SU-DHL-6 (cell line): ENCODE results near the gene STRA8.

Experiments
- H2AFZ ChIP-seq: fragments of 200-600 bp; sonication (generic); 2 replicates; pipeline ENCODE4 v1.6.1; 2014; ENCODE audit warnings: low read depth, mild to moderate bottlenecking, moderate library complexity, mixed read lengths, antibody characterized with exemption, low read length; ENCODE audit not compliant: severe bottlenecking
- H3F3A ChIP-seq: fragments of 200-600 bp; shearing (Covaris generic); 2 replicates; pipeline ENCODE4 v1.6.0; 2016; ENCODE audit warnings: antibody characterized with exemption, mild to moderate bottlenecking; ENCODE audit not compliant: insufficient read depth
- H3K27ac ChIP-seq: fragments of 200-600 bp; sonication (generic); 2 replicates; pipeline ENCODE4 v1.5.1; 2016; ENCODE audit warnings: low read depth, mild to moderate bottlenecking, low read length, moderate library complexity, mixed read lengths
- H3K27me3 ChIP-seq: fragments of 200-600 bp; sonication (generic), shearing (Covaris generic); 2 replicates; pipeline ENCODE4 v1.6.0; 2014; ENCODE audit warnings: mild to moderate bottlenecking, low read length
- H3K36me3 ChIP-seq: fragments of 200-600 bp; sonication (generic); 2 replicates; pipeline ENCODE4 v1.6.1; 2014; ENCODE audit warnings: mild to moderate bottlenecking, low read length, mixed read lengths
- H3K4me2 ChIP-seq: fragments of 300-600, 200-600 bp; shearing (Covaris generic), sonication (generic); 2 replicates; pipeline ENCODE4 v1.6.0; 2014; ENCODE audit warnings: low read length, low read depth, mild to moderate bottlenecking; ENCODE audit not compliant: poor library complexity, severe bottlenecking
- H3K4me3 ChIP-seq: fragments of 200-600 bp; sonication (generic); 2 replicates; pipeline ENCODE4 v1.5.1; 2014; ENCODE audit warnings: antibody characterized with exemption, low read length, mild to moderate bottlenecking, mixed read lengths; ENCODE audit not compliant: insufficient read depth, poor library complexity, severe bottlenecking
- H3K79me2 ChIP-seq: fragments of 200-600 bp; sonication (generic); 2 replicates; pipeline ENCODE4 v1.6.1; 2014; ENCODE audit warnings: mild to moderate bottlenecking, low read length, moderate library complexity; ENCODE audit not compliant: insufficient read depth
- H3K9ac ChIP-seq: fragments of 200-600 bp; sonication (generic); 2 replicates; pipeline ENCODE4 v1.7.0; 2014; ENCODE audit warnings: mild to moderate bottlenecking, low read length
- H3K9me2 ChIP-seq: fragments of 200-600 bp; sonication (generic); replicated peaks from 2 replicates; pipeline ENCODE4 v1.6.1; 2014; ENCODE audit warnings: low read length; ENCODE audit not compliant: insufficient read depth
- H3K9me3 ChIP-seq: fragments of 200-600 bp; sonication (generic); 2 replicates; pipeline ENCODE4 v1.6.1; 2014; ENCODE audit warnings: low read length, mixed read lengths; ENCODE audit not compliant: insufficient read depth
- H4K20me1 ChIP-seq: fragments of 200-600 bp; sonication (generic); 2 replicates; pipeline ENCODE4 v1.6.1; 2014; ENCODE audit warnings: low read depth, mild to moderate bottlenecking, antibody characterized with exemption, low read length, moderate library complexity, mixed read lengths
- CTCF ChIP-seq: fragments of 200-600 bp; sonication (generic); IDR thresholded peaks from one replicate; pipeline ENCODE4 v1.5.1; 2017; ENCODE audit warnings: antibody characterized with exemption, mild to moderate bottlenecking, low read length, moderate library complexity; ENCODE audit not compliant: insufficient read depth, poor library complexity, severe bottlenecking
- EZH2phosphoT487 ChIP-seq: fragments of 200-600 bp; sonication (generic), shearing (Covaris generic); conservative IDR thresholded peaks from 2 replicates; pipeline ENCODE4 v1.6.1; 2018; ENCODE audit warnings: mild to moderate bottlenecking, antibody characterized with exemption, low read length, moderate library complexity, mixed read lengths

Gene STRA8

GRCh38 chr7:135239263-135239662 lies 5.6 kb downstream of the STRA8 start:
- Histone ChIP-seq H3K79me2 (no peaks in the 10 kb centered on the region), H3K4me3 (no peak overlapping the region), H3F3A (no peaks in the 10 kb centered on the region), H3K4me2 (no peak overlapping the region), H4K20me1 (no peaks in the 10 kb centered on the region), H3K9ac (no peak overlapping the region), H2AFZ (no peak overlapping the region), H3K27ac (no peak overlapping the region), H3K9me3 (no peaks in the 10 kb centered on the region), H3K27me3 (no peaks in the 10 kb centered on the region), H3K36me3 (no peaks in the 10 kb centered on the region), H3K9me2 (no peaks in the 10 kb centered on the region)
- TF ChIP-seq CTCF = no peak
- TF ChIP-seq EZH2phosphoT487 = no peak

GRCh38 chr7:135240441-135240840 lies 6.8 kb downstream of the STRA8 start:
- no peaks in the 10 kb centered on the region for H3K27me3 ChIP-seq
- H3K4me2 ChIP-seq = no peak overlapping the region

GRCh38 chr7:135242096-135242684 lies 8.6 kb downstream of the STRA8 start:
- H3K27ac ChIP-seq = no peak overlapping the region
- TF ChIP-seq CTCF (no peak), EZH2phosphoT487 (no peak)
- H3K79me2 ChIP-seq = no peaks in the 10 kb centered on the region
- no peaks in the 10 kb centered on the region for H3K27me3 ChIP-seq
- no peak overlapping the region for H3K4me2 ChIP-seq
- no peaks in the 10 kb centered on the region for H3F3A ChIP-seq
- H4K20me1 ChIP-seq = no peaks in the 10 kb centered on the region
- H3K9me2 ChIP-seq = no peaks in the 10 kb centered on the region
- no peak overlapping the region for H2AFZ ChIP-seq
- no peaks in the 10 kb centered on the region for H3K9me3 ChIP-seq
- no peak overlapping the region for H3K4me3 ChIP-seq
- H3K36me3 ChIP-seq = no peaks in the 10 kb centered on the region
- no peak overlapping the region for H3K9ac ChIP-seq

More at GRCh38 chr7:135240441-135240840, 6.8 kb downstream of the STRA8 start:
- H3F3A ChIP-seq = no peaks in the 10 kb centered on the region
- no peak overlapping the region for H3K27ac ChIP-seq
- no peaks in the 10 kb centered on the region for H3K36me3 ChIP-seq
- no peaks in the 10 kb centered on the region for H3K79me2 ChIP-seq
- H3K9me3 ChIP-seq = no peaks in the 10 kb centered on the region
- no peak overlapping the region for H3K9ac ChIP-seq
- H3K9me2 ChIP-seq = no peaks in the 10 kb centered on the region
- no peaks in the 10 kb centered on the region for H4K20me1 ChIP-seq
- no peak overlapping the region for H2AFZ ChIP-seq
- TF ChIP-seq EZH2phosphoT487 = no peak
- no peak for TF ChIP-seq CTCF
- no peak overlapping the region for H3K4me3 ChIP-seq
